HepG2 (cell line): ENCODE data around the gene NCOA1. TPM values are rescaled to one million over a fixed set of nuclear protein-coding genes. Genes with fewer than 3 reads are reported as not detected.

ENCODE experiments used
- ATAC-seq: fragments of 200-7000 bp; cut with Tn5 transposase; 3 replicates; pipeline ENCODE4 v1.9.1; 2020; ENCODE audit warnings: mild to moderate bottlenecking, moderate library complexity
- BruUV-seq: library from RNA; stranded (reverse); fragments of 400-500 nt; replicated peaks from 2 replicates; lab custom pipeline; 2021; lab: Mats Ljungman, UMichigan
- CTCF ChIA-PET: fragments of 300-600 bp; formaldehyde crosslinking; extraction: SDS; loops from one replicate; lab custom pipeline; 2021; ENCODE audit warnings: low total read pairs, inconsistent platforms, low intra/inter-chr PET ratio; lab: Yijun Ruan, JAX
- POLR2A ChIA-PET: fragments of 350-600 bp; sonication (Branson Sonifier 250); formaldehyde crosslinking; loops from one replicate; lab custom pipeline; 2020; ENCODE audit warnings: antibody characterized with exemption, inconsistent platforms; lab: Yijun Ruan, JAX
- DNase-seq: peaks from one replicate; pipeline ENCODE4 v3.0.0-alpha.2; 2015; ENCODE audit warnings: low spot score
- FAIRE-seq: peaks from 3 replicates; lab custom pipeline; 2011; peaks lifted over from hg19 to GRCh38; lab: Jason Lieb, UNC
- H2AFZ ChIP-seq: one replicate; pipeline ENCODE4 v1.6.1; 2011; ENCODE audit warnings: low read length, inconsistent platforms
- H3K27ac ChIP-seq: fragments of 300-600 bp; 3 replicates; pipeline ENCODE4 v1.8.0; 2011; ENCODE audit warnings: mixed run types, mild to moderate bottlenecking, mixed read lengths, low read length, inconsistent platforms; ENCODE audit not compliant: insufficient read depth; ENCODE audit errors: extremely low read length
- H3K27me3 ChIP-seq, 2 experiments: fragments of 200-600 bp in 1 of 2; 2 replicates in 1 of 2; 3 replicates in 1 of 2; pipeline versions ENCODE4 v1.6.0 to v1.8.0; 2011; ENCODE audit warnings: low read length in 2 of 2, mild to moderate bottlenecking in 2 of 2, moderate library complexity in 2 of 2, inconsistent platforms in 1 of 2; ENCODE audit not compliant: insufficient read depth in 2 of 2, control insufficient read depth in 1 of 2
- H3K36me3 ChIP-seq, 2 experiments: fragments of 200-600 bp in 1 of 2; replicated peaks in 1 of 2; 2 replicates in 1 of 2; 3 replicates in 1 of 2; pipeline versions ENCODE4 v1.5.1 to v1.8.0; 2011; ENCODE audit warnings: low read length in 2 of 2, inconsistent platforms in 1 of 2; ENCODE audit not compliant: insufficient read depth in 2 of 2, control insufficient read depth in 1 of 2
- H3K4me1 ChIP-seq: 2 replicates; pipeline ENCODE4 v1.5.1; 2012; ENCODE audit warnings: low read length, inconsistent platforms; ENCODE audit not compliant: insufficient read depth
- H3K4me2 ChIP-seq: 2 replicates; pipeline ENCODE4 v1.6.0; 2011; ENCODE audit warnings: low read depth, low read length, inconsistent platforms
- H3K4me3 ChIP-seq, 3 experiments: fragments of 200-600 bp in 1 of 3; sonication (generic), shearing (Covaris generic) in 1 of 3; replicated peaks in 1 of 3; 2 replicates each; pipeline ENCODE4 v1.5.1; 2011 to 2016; ENCODE audit warnings: low read length in 3 of 3, inconsistent platforms in 2 of 3, low read depth in 2 of 3, mild to moderate bottlenecking in 2 of 3, control low read depth in 1 of 3, mixed read lengths in 1 of 3; ENCODE audit not compliant: insufficient read depth in 1 of 3
- H3K79me2 ChIP-seq: one replicate; pipeline ENCODE4 v1.6.1; 2011; ENCODE audit warnings: low read length, inconsistent platforms; ENCODE audit not compliant: insufficient read depth
- H3K9ac ChIP-seq: 2 replicates; pipeline ENCODE4 v1.6.0; 2011; ENCODE audit warnings: mild to moderate bottlenecking, low read depth, low read length, inconsistent platforms; ENCODE audit not compliant: insufficient read depth
- H3K9me3 ChIP-seq: 2 replicates; pipeline ENCODE4 v1.5.1; 2012; ENCODE audit warnings: mild to moderate bottlenecking, low read length
- H4K20me1 ChIP-seq: 2 replicates; pipeline ENCODE4 v1.6.0; 2011; ENCODE audit warnings: inconsistent platforms, mild to moderate bottlenecking, low read length, moderate library complexity; ENCODE audit not compliant: insufficient read depth
- HOXA3 ChIP-seq: sonication (generic); formaldehyde crosslinking; IDR thresholded peaks from 2 replicates; pipeline ENCODE4 v1.5.0; 2020; ENCODE audit warnings: missing genetic modification reagents
- JDP2 ChIP-seq: sonication (generic); formaldehyde crosslinking; IDR thresholded peaks from 2 replicates; pipeline ENCODE4 v1.8.1; 2022; ENCODE audit warnings: missing genetic modification reagents, borderline replicate concordance
- MAFK ChIP-seq, 2 experiments: IDR thresholded peaks in 1 of 2; conservative IDR thresholded peaks in 1 of 2; 2 replicates each; pipeline ENCODE4 v1.6.1; 2011; ENCODE audit warnings: improper control_type of control experiment in 2 of 2, low read length in 2 of 2
- NFE2L2 ChIP-seq: fragments of 150-350 bp; IDR thresholded peaks from 2 replicates; pipeline ENCODE4 v1.6.1; 2014; ENCODE audit warnings: low read length
- PRPF4 ChIP-seq: fragments of 200-400 bp; formaldehyde crosslinking; IDR thresholded peaks from 2 replicates; pipeline ENCODE4 v1.6.1; 2016; ENCODE audit warnings: low read length, low read depth; ENCODE audit not compliant: poor library complexity, severe bottlenecking
- SNAI1 ChIP-seq: sonication (generic); formaldehyde crosslinking; IDR thresholded peaks from 2 replicates; pipeline ENCODE4 v1.5.0; 2020; ENCODE audit warnings: mild to moderate bottlenecking, missing genetic modification reagents, borderline replicate concordance
- SP5 ChIP-seq: IDR thresholded peaks from 2 replicates; pipeline ENCODE4 v1.6.1; 2016; ENCODE audit warnings: low read depth, borderline replicate concordance
- U2AF2 ChIP-seq: fragments of 200-400 bp; formaldehyde crosslinking; IDR thresholded peaks from 2 replicates; pipeline ENCODE4 v1.6.1; 2017; ENCODE audit warnings: low read depth, mild to moderate bottlenecking, low read length
- ZBTB21 ChIP-seq: sonication (generic); formaldehyde crosslinking; IDR thresholded peaks from 2 replicates; pipeline ENCODE4 v1.4.0; 2020; ENCODE audit warnings: missing genetic modification reagents
- ZFP1 ChIP-seq: IDR thresholded peaks from 2 replicates; pipeline ENCODE4 v1.6.1; 2016
- ZGPAT ChIP-seq: IDR thresholded peaks from 2 replicates; pipeline ENCODE4 v1.6.1; 2016; ENCODE audit warnings: mild to moderate bottlenecking
- ZMYM2 ChIP-seq: sonication (generic); formaldehyde crosslinking; IDR thresholded peaks from 2 replicates; pipeline ENCODE4 v1.8.0; 2022; ENCODE audit warnings: mild to moderate bottlenecking, missing genetic modification reagents
- ZNF142 ChIP-seq: sonication (generic); formaldehyde crosslinking; IDR thresholded peaks from 2 replicates; pipeline ENCODE4 v1.4.0; 2020; ENCODE audit warnings: missing genetic modification reagents
- ZNF329 ChIP-seq: sonication (generic); formaldehyde crosslinking; IDR thresholded peaks from 2 replicates; pipeline ENCODE4 v1.9.0; 2021; ENCODE audit warnings: low read depth, mild to moderate bottlenecking, missing genetic modification reagents
- WGBS: methylation state at CpG from one replicate; pipeline ENCODE4 v1.1.6; 2017; ENCODE audit warnings: low lambda C conversion rate; 5-methylcytosine and 5-hydroxymethylcytosine counted together
- in situ Hi-C: cut with HindIII; loops from 2 replicates; pipeline ENCODE4 v1.10.0; 2017; ENCODE audit warnings: low pct_unique_long_range_greater_than_20kb; ENCODE audit not compliant: extremely low pct_ligation_motif_present
- intact Hi-C: fragments of 100-400 bp; cut with micrococcal nuclease; formaldehyde crosslinking; loops from one replicate; pipeline ENCODE4 v1.10.0; 2022; ENCODE audit not compliant: unreplicated experiment
- polyA plus RNA-seq, 8 experiments: library from polyadenylated mRNA; depleted of rRNA in 3 of 8; stranded (reverse) in 7 of 8; unstranded in 1 of 8; fragments of >200 nt; fragmentation: Illumina TruSeq in 4 of 8; extraction: Trizol in 4 of 8; gene quantifications; 2 replicates each; pipeline versions ENCODE4 v1.2.1 to v1.2.3, GENCODE V29; 2011 to 2016; ENCODE audit warnings: low read depth in 4 of 8, missing spikeins in 1 of 8, mixed read lengths in 1 of 8; ENCODE audit not compliant: insufficient read depth in 1 of 8
- total RNA-seq, 5 experiments: library from RNA; depleted of rRNA; stranded (reverse); fragments of >200 nt; fragmentation: Illumina TruSeq; extraction: Trizol; gene quantifications; 2 replicates each; pipeline ENCODE4 v1.2.3, GENCODE V29; 2016; ENCODE audit warnings: low read depth in 1 of 5
- TF ChIP-seq, protein P1 (sequence below): sonication (generic); formaldehyde crosslinking; IDR thresholded peaks from 2 replicates; pipeline ENCODE4 v1.8.1; 2022; ENCODE audit warnings: low read depth, mild to moderate bottlenecking, missing genetic modification reagents

NCOA1 gene
- total and polyA plus RNA-seq, 2 of the 13 experiments (the other 11 are each of a cell fraction or from before 2014, with no cell fraction given), result 10.0 to 10.4 TPM

DNA sequence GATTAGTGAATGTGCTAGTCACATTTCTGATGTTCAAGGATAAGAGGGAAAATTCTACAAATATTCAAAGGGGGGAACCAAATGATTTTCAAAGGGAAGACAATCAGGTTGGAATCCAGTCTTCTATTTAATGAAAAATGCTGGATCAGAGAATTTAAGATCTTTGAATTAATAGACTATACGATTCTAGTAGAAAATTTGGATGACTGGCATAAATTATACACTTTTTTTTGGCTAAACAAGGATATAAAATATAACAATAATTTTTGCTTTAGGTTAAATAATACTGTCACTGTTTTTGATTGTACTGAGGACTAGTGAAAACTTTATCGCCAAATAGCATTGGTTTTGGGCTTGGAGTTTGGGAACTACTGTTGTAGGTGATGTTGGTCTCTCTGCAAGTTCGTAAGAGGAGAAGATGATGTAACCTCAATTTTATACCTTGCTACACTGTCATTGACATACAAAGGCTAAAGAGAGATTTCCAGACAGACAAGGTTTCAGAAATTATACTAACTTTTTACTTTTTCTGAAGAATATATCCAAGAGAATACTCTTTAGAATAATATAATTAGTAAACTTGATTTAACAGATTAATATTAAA is 51.3 kb downstream of the NCOA1 start:
- Histone ChIP-seq H3K9me3 (peaks cover 31% of the 10 kb centered on the region), H4K20me1 (no peaks in the 10 kb centered on the region), H3K36me3 (no peaks in the 10 kb centered on the region), H3K27ac (no peak overlapping the region), H3K4me1 (no peaks in the 10 kb centered on the region), H3K79me2 (no peaks in the 10 kb centered on the region), H3K27me3 (no peaks in the 10 kb centered on the region; a peak in 1 of 5 replicates), H2AFZ (no peak overlapping the region), H3K4me3 (no peak overlapping the region), H3K9ac (no peak overlapping the region), H3K4me2 (no peak overlapping the region)
- ChIA-PET CTCF (interaction anchor here (1.3 to 1.9 kb wide), 2 partner anchors 121 to 133 kb away, joined by 3 to 4 read pairs; no protein-coding TSS in a partner anchor), POLR2A (no interaction called here)
- ATAC-seq (no peak), FAIRE-seq (no peak), DNase-seq (no peak)
- no peak for TF ChIP-seq ZNF329
- TF ChIP-seq HOXA3 (CRISPR knock-in tag), result no peak
- no peak for TF ChIP-seq ZBTB21 (CRISPR knock-in tag)
- peak; percentile 55; the same call in 1 of the 2 replicates for TF ChIP-seq NFE2L2
- no peak for TF ChIP-seq ZGPAT (CRISPR knock-in tag)
- TF ChIP-seq SNAI1 (CRISPR knock-in tag), result no peak
- TF ChIP-seq, protein P1, sequence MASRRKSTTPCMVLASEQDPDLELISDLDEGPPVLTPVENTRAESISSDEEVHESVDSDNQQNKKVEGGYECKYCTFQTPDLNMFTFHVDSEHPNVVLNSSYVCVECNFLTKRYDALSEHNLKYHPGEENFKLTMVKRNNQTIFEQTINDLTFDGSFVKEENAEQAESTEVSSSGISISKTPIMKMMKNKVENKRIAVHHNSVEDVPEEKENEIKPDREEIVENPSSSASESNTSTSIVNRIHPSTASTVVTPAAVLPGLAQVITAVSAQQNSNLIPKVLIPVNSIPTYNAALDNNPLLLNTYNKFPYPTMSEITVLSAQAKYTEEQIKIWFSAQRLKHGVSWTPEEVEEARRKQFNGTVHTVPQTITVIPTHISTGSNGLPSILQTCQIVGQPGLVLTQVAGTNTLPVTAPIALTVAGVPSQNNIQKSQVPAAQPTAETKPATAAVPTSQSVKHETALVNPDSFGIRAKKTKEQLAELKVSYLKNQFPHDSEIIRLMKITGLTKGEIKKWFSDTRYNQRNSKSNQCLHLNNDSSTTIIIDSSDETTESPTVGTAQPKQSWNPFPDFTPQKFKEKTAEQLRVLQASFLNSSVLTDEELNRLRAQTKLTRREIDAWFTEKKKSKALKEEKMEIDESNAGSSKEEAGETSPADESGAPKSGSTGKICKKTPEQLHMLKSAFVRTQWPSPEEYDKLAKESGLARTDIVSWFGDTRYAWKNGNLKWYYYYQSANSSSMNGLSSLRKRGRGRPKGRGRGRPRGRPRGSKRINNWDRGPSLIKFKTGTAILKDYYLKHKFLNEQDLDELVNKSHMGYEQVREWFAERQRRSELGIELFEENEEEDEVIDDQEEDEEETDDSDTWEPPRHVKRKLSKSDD (CRISPR knock-in tag), result no peak
- 0 out of 4 replicates have a peak, but pooled peaks of 1 of the 2 experiments have one; percentile 22 for TF ChIP-seq MAFK (conservative IDR thresholded peaks at IDR 0.05 in 1 of 2, IDR thresholded peaks at IDR 0.05 in 1 of 2; ENCODE audit: low read length in 2 of 2)
- TF ChIP-seq ZFP1 (CRISPR knock-in tag), result peak; percentile 97; the same call in 1 of the 2 replicates
- no peak for TF ChIP-seq ZMYM2 (CRISPR knock-in tag)
- TF ChIP-seq PRPF4, result no peak
- no peak for TF ChIP-seq JDP2
- TF ChIP-seq ZNF142 (CRISPR knock-in tag), result no peak
- no peak for TF ChIP-seq U2AF2
- TF ChIP-seq SP5, result no peak
- 75% methylated on average over 3 of the region's 3 CpGs for WGBS
- in situ Hi-C loops, result no loop called here
- intact Hi-C loops, result no loop called here
- BruUV-seq, result no TSS peak
